NT2/D1 (cell line): ENCODE results near the gene TOPBP1.

Experiments used
- DNase-seq: peaks from one replicate; pipeline ENCODE4 v3.0.0-alpha.2; 2011; ENCODE audit warnings: low read depth, low spot score
- H3K27me3 ChIP-seq: 2 replicates; pipeline ENCODE4 v1.6.0; 2011; ENCODE audit warnings: mild to moderate bottlenecking; ENCODE audit not compliant: insufficient read length, insufficient read depth
- H3K36me3 ChIP-seq: 2 replicates; pipeline ENCODE4 v1.6.1; 2011; ENCODE audit warnings: mild to moderate bottlenecking, low read length, mixed read lengths; ENCODE audit not compliant: insufficient read depth, insufficient read length
- H3K4me1 ChIP-seq: 2 replicates; pipeline ENCODE4 v1.5.1; 2011; ENCODE audit not compliant: insufficient read depth, insufficient read length
- H3K4me3 ChIP-seq: 2 replicates; pipeline ENCODE4 v1.5.1; 2011; ENCODE audit warnings: low read depth; ENCODE audit not compliant: insufficient read length
- H3K9ac ChIP-seq: 2 replicates; pipeline ENCODE4 v1.6.0; 2011; ENCODE audit warnings: low read depth; ENCODE audit not compliant: insufficient read length
- H3K9me3 ChIP-seq: 2 replicates; pipeline ENCODE4 v1.5.1; 2011; ENCODE audit warnings: mild to moderate bottlenecking, low read length; ENCODE audit not compliant: insufficient read depth
- SUZ12 ChIP-seq: IDR thresholded peaks from 2 replicates; pipeline ENCODE4 v1.6.1; 2011; ENCODE audit not compliant: insufficient read length, insufficient read depth; ENCODE audit errors: extremely low read depth
- YY1 ChIP-seq: IDR thresholded peaks from 2 replicates; pipeline ENCODE4 v1.6.1; 2011; ENCODE audit not compliant: insufficient read length, insufficient read depth
- ZNF274 ChIP-seq: IDR thresholded peaks from 2 replicates; pipeline ENCODE4 v1.6.1; 2011; ENCODE audit warnings: mild to moderate bottlenecking, low read depth, low read length

Gene TOPBP1

DNA sequence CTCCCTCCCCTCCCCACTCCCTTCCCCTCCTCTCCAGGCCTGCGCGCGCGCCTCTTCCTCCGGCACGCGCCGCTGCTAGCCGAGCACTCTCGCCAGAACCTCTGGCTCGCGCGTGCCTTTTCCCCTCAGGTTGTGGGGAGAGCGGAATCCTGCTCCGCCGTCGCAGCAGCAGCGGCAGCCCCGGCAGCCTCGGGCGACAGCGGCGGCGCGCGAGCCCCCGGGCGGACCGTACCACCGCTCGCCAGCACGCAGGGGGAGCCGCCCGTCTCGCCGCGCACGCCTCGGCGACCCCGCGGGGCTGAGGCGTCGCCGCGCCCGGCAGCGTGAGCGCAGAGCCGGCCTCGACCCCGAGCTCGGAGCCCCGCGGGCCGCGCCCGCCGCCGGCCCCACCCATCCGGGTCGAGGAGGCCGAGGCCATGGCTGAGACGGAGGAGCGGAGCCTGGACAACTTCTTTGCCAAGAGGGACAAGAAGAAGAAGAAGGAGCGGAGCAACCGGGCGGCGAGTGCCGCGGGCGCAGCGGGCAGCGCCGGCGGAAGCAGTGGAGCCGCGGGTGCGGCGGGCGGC, 88.0 kb downstream of the TOPBP1 start, which contains the start of gene CDV3:
Gene CDV3 (plus strand): TSS at position 58 of the 566 bp plus-strand sequence. CDS start 359 bp downstream, at position 417.
- peak within 1 kb of the TSS; percentile 96 for H3K9ac ChIP-seq
- no peaks in the 10 kb centered on the region for H3K4me1 ChIP-seq
- H3K4me3 ChIP-seq, result peak within 1 kb of the TSS; percentile 59
- H3K27me3 ChIP-seq, result no peaks in the 10 kb centered on the region
- H3K36me3 ChIP-seq, result peaks cover 38% of the 10 kb centered on the region
- TF ChIP-seq SUZ12 (no peak), YY1 (no peak), ZNF274 (no peak)
- DNase-seq, result peak; percentile 40
- H3K9me3 ChIP-seq, result no peaks in the 10 kb centered on the region

DNA sequence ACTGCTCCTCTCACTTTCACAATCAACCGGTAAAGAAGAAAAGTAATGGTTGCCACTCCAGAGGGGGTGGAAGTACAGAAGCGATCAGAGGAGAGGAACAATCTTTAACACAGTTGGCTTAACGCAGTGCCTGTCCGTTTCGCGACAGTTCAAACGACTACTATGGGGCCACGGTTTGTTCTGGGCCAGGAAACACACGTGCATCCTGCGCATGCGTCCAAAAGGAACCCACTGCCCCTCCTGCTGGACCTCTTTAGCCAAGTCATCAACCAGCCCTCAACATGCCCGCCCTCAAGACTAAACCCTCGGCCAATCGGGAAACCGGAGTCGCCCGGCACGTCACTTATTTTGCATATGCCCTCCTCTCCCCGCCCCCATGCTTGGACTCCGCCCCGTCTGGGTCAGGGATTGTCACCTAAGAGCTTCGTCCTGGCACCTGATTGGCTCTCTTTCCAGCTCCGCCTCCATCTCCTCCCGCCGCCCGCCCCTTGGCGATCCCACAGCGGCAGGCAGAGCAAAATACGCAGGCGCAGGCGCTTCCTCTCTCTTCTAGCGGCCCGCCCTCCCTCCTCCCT, 88.6 kb downstream of the TOPBP1 start:
- no peaks in the 10 kb centered on the region for H3K4me1 ChIP-seq
- peak; percentile 99 for DNase-seq
- H3K4me3 ChIP-seq, result peak overlapping the region; percentile 59
- no peaks in the 10 kb centered on the region for H3K27me3 ChIP-seq
- H3K36me3 ChIP-seq, result peaks cover 33% of the 10 kb centered on the region
- TF ChIP-seq ZNF274 (no peak), SUZ12 (no peak), YY1 (no peak)
- no peaks in the 10 kb centered on the region for H3K9me3 ChIP-seq
- peak overlapping the region; percentile 73 for H3K9ac ChIP-seq

- no peaks in the 10 kb centered on the region for H3K27me3 ChIP-seq
- no peak for DNase-seq
- no peak for TF ChIP-seq ZNF274
- no peak for TF ChIP-seq YY1
- no peak for TF ChIP-seq SUZ12
- H3K4me1 ChIP-seq, result no peaks in the 10 kb centered on the region
- peaks cover 25% of the 10 kb centered on the region for H3K36me3 ChIP-seq
- no peaks in the 10 kb centered on the region for H3K9me3 ChIP-seq
- peak overlapping the region; percentile 41 for H3K4me3 ChIP-seq
- peak overlapping the region; percentile 73 for H3K9ac ChIP-seq
Observed at GRCh38 chr3:133572158-133573053, 89.3 kb downstream of the TOPBP1 start.

GRCh38 chr3:133570937-133571320, 90.8 kb downstream of the TOPBP1 start:
- Histone ChIP-seq H3K9ac (no peak overlapping the region), H3K9me3 (no peaks in the 10 kb centered on the region), H3K4me1 (no peaks in the 10 kb centered on the region), H3K36me3 (peaks cover 17% of the 10 kb centered on the region), H3K4me3 (no peak overlapping the region), H3K27me3 (no peaks in the 10 kb centered on the region)
- DNase-seq, result no peak
- TF ChIP-seq ZNF274, result no peak
- no peak for TF ChIP-seq YY1
- TF ChIP-seq SUZ12, result no peak

DNA sequence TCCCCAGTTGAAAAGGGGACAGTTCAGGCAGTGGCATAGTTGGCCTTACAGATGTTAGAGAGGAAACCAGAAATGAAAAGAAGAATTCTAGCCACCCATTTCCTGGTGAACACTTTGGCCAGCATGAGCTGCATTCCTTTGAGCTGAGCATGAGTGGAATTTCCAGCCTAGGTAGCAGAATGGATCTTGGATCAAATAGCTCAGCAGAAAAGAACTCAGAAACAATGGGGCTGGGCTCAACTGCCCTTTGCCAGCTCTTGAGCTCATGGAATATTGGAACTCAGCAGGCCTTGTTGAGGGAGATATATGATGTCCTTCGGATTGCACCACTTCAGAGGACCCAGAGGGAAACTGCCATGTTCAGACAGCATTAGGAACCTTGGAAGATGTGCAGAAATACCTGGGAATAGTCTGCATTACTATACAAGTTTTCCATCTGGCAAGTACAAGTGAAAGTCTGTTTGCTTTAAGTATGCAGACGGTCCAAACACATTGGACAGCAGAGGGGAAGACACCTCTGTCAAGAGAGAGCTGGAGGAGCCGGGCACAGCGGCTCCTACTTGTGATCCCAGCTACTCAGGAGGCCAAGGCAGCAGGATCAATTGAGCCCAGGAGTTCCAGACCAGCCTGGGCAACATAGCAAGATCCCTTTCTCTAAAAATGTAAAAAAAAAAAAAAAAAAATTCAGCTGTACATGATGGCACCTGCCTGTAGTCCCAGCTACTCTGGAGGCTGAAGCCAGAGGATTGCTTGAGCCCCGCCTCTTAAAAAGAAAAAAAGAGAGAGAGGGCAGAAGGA, 91.4 kb downstream of the TOPBP1 start:
- H3K4me1 ChIP-seq, result no peaks in the 10 kb centered on the region
- no peak overlapping the region for H3K4me3 ChIP-seq
- TF ChIP-seq YY1 (no peak), ZNF274 (no peak), SUZ12 (no peak)
- no peak for DNase-seq
- H3K9ac ChIP-seq, result no peak overlapping the region
- H3K27me3 ChIP-seq, result no peaks in the 10 kb centered on the region
- peaks cover 11% of the 10 kb centered on the region for H3K36me3 ChIP-seq
- H3K9me3 ChIP-seq, result no peaks in the 10 kb centered on the region

GRCh38 chr3:133568294-133569014, 93.3 kb downstream of the TOPBP1 start:
- H3K27me3 ChIP-seq, result no peaks in the 10 kb centered on the region
- H3K36me3 ChIP-seq, result no peaks in the 10 kb centered on the region
- no peak for DNase-seq
- TF ChIP-seq ZNF274 (no peak), SUZ12 (no peak), YY1 (no peak)
- no peak overlapping the region for H3K9ac ChIP-seq
- H3K4me3 ChIP-seq, result no peak overlapping the region
- H3K9me3 ChIP-seq, result no peaks in the 10 kb centered on the region
- no peaks in the 10 kb centered on the region for H3K4me1 ChIP-seq
